Skeletal muscle tissue (tissue), 4 donors: Measurements from ENCODE around the gene PHF1. TPM values are rescaled to one million over a fixed set of nuclear protein-coding genes. Genes with fewer than 3 reads are reported as not detected.

ENCODE experiments used
- H3K27ac ChIP-seq: one replicate; pipeline ENCODE4 v1.7.0; 2013; ENCODE audit warnings: mild to moderate bottlenecking, low read depth, low read length, inconsistent platforms
- H3K27me3 ChIP-seq, 3 donors: one replicate each; pipeline ENCODE4 v1.7.0; 2013; ENCODE audit warnings: low read length in 3 of 3; ENCODE audit not compliant: control insufficient read depth in 3 of 3, insufficient read depth in 3 of 3
- H3K36me3 ChIP-seq, 3 donors: one replicate each; pipeline ENCODE4 v1.7.0; 2013; ENCODE audit warnings: low read length in 3 of 3; ENCODE audit not compliant: control insufficient read depth in 3 of 3, insufficient read depth in 3 of 3
- H3K4me1 ChIP-seq, 3 donors: one replicate each; pipeline ENCODE4 v1.7.0; 2013; ENCODE audit warnings: low read length in 3 of 3, mild to moderate bottlenecking in 3 of 3; ENCODE audit not compliant: control insufficient read depth in 3 of 3, insufficient read depth in 3 of 3
- H3K4me3 ChIP-seq, 3 donors: one replicate each; pipeline ENCODE4 v1.7.0; 2013; ENCODE audit warnings: low read length in 3 of 3
- H3K9ac ChIP-seq, 3 donors: one replicate each; pipeline ENCODE4 v1.7.0; 2013; ENCODE audit warnings: low read length in 3 of 3, mild to moderate bottlenecking in 3 of 3, moderate library complexity in 2 of 3, low read depth in 1 of 3
- H3K9me3 ChIP-seq, 3 donors: one replicate each; pipeline ENCODE4 v1.7.0; 2013; ENCODE audit warnings: low read length in 3 of 3; ENCODE audit not compliant: control insufficient read depth in 3 of 3
- total RNA-seq: library from RNA; depleted of rRNA; stranded (reverse); fragments of >200 nt; gene quantifications from one replicate; pipeline ENCODE4 v1.2.3, GENCODE V29; 2014
- donor health status: Osteomylitis.

PHF1 gene
- total RNA-seq, 1 donor from 2014 or later = 5.7 TPM

GRCh38 chr6:33417128-33417902, 6.5 kb downstream of the PHF1 start:
- peak overlapping the region; percentile 71 to 84 (median 74) for H3K9ac ChIP-seq
- peaks cover 27 to 42% (median 37%) of the 10 kb centered on the region in 3 donors for H3K4me1 ChIP-seq
- no peaks in the 10 kb centered on the region for H3K9me3 ChIP-seq
- H3K27ac ChIP-seq = peak overlapping the region; percentile 92
- no peaks in the 10 kb centered on the region for H3K27me3 ChIP-seq
- H3K4me3 ChIP-seq = peak overlapping the region; percentile 89 to 91 (median 90)
- peaks cover 38 to 44% (median 39%) of the 10 kb centered on the region in 3 donors for H3K36me3 ChIP-seq

- Histone ChIP-seq H3K36me3 (peaks cover 30 to 36% (median 31%) of the 10 kb centered on the region in 3 donors), H3K4me3 (peak within 1 kb of the TSS; percentile 89 to 91 (median 90)), H3K27ac (peak within 1 kb of the TSS; percentile 92), H3K27me3 (no peaks in the 10 kb centered on the region), H3K9me3 (no peaks in the 10 kb centered on the region), H3K9ac (peak within 1 kb of the TSS; percentile 71 to 92 (median 89)), H3K4me1 (peaks cover 27 to 34% (median 31%) of the 10 kb centered on the region in 3 donors)
These were observed 7.3 kb downstream of the PHF1 start, which contains the start of gene CUTA for GRCh38 chr6:33417903-33418689. Gene CUTA (minus strand): TSS chr6:33418107. CDS start chr6:33418000, 107 bp downstream.

- Histone ChIP-seq H3K9ac (peak overlapping the region; percentile 71 to 92 (median 89)), H3K27me3 (peaks cover 0 to 5% (median 0%) of the 10 kb centered on the region in 3 donors), H3K27ac (peak overlapping the region; percentile 92), H3K36me3 (peaks cover 24 to 29% (median 24%) of the 10 kb centered on the region in 3 donors), H3K9me3 (no peaks in the 10 kb centered on the region), H3K4me1 (peaks cover 27 to 32% (median 31%) of the 10 kb centered on the region in 3 donors), H3K4me3 (peak overlapping the region; percentile 89)
These were observed 8.0 kb downstream of the PHF1 start for GRCh38 chr6:33418690-33419291.

- peaks cover 34 to 40% (median 38%) of the 10 kb centered on the region in 3 donors for H3K4me1 ChIP-seq
- peaks cover 15 to 20% (median 16%) of the 10 kb centered on the region in 3 donors for H3K36me3 ChIP-seq
- peak within 1 kb of the TSS in 2 of 3 donors; percentile 48 to 89 for H3K4me3 ChIP-seq
- H3K27ac ChIP-seq = peak within 1 kb of the TSS; percentile 92
- H3K9ac ChIP-seq = peak within 1 kb of the TSS in 1 of 3 donors; percentile 89
- H3K27me3 ChIP-seq = peaks cover 0 to 15% (median 0%) of the 10 kb centered on the region in 3 donors
- no peaks in the 10 kb centered on the region for H3K9me3 ChIP-seq
These were observed 9.0 kb downstream of the PHF1 start, which contains the start of gene SYNGAP1 for GRCh38 chr6:33419580-33420490. Gene SYNGAP1 (plus strand): TSS chr6:33420065. CDS start chr6:33420265, 200 bp downstream.

GRCh38 chr6:33420491-33421343, 9.9 kb downstream of the PHF1 start:
- Histone ChIP-seq H3K27me3 (peaks cover 0 to 19% (median 0%) of the 10 kb centered on the region in 3 donors), H3K4me3 (peak overlapping the region in 1 of 3 donors; percentile 9), H3K9ac (no peak overlapping the region), H3K4me1 (peaks cover 40 to 43% (median 42%) of the 10 kb centered on the region in 3 donors), H3K36me3 (peaks cover 7 to 11% (median 9%) of the 10 kb centered on the region in 3 donors), H3K9me3 (no peaks in the 10 kb centered on the region), H3K27ac (no peak overlapping the region)

- Histone ChIP-seq H3K4me1 (peaks cover 36 to 39% (median 38%) of the 10 kb centered on the region in 3 donors), H3K36me3 (peaks cover 3 to 6% (median 5%) of the 10 kb centered on the region in 3 donors), H3K27ac (no peak overlapping the region)
These were observed 10.5 kb downstream of the PHF1 start for GRCh38 chr6:33421344-33421643.

GRCh38 chr6:33423777-33424176, 13.0 kb downstream of the PHF1 start:
- Histone ChIP-seq H3K9me3 (no peaks in the 10 kb centered on the region), H3K27ac (no peak overlapping the region), H3K4me3 (no peak overlapping the region), H3K36me3 (no peaks in the 10 kb centered on the region), H3K27me3 (peaks cover 0 to 24% (median 0%) of the 10 kb centered on the region in 3 donors), H3K9ac (peak overlapping the region in 1 of 3 donors; percentile 8), H3K4me1 (peaks cover 30 to 32% (median 31%) of the 10 kb centered on the region in 3 donors)

More at GRCh38 chr6:33421344-33421643, 10.5 kb downstream of the PHF1 start:
- Histone ChIP-seq H3K4me3 (no peak overlapping the region), H3K27me3 (peaks cover 0 to 19% (median 0%) of the 10 kb centered on the region in 3 donors), H3K9ac (no peak overlapping the region), H3K9me3 (no peaks in the 10 kb centered on the region)

GRCh38 chr6:33424855-33425667, 14.2 kb downstream of the PHF1 start:
- peaks cover 0 to 24% (median 0%) of the 10 kb centered on the region in 3 donors for H3K27me3 ChIP-seq
- peak overlapping the region; percentile 80 for H3K27ac ChIP-seq
- peak overlapping the region; percentile 68 to 86 (median 83) for H3K9ac ChIP-seq
- H3K9me3 ChIP-seq = no peaks in the 10 kb centered on the region
- peak overlapping the region; percentile 66 to 79 (median 78) for H3K4me3 ChIP-seq
- H3K4me1 ChIP-seq = peaks cover 28 to 35% (median 33%) of the 10 kb centered on the region in 3 donors
- no peaks in the 10 kb centered on the region for H3K36me3 ChIP-seq
